ENCODE results near the gene MZT1.

DNA sequence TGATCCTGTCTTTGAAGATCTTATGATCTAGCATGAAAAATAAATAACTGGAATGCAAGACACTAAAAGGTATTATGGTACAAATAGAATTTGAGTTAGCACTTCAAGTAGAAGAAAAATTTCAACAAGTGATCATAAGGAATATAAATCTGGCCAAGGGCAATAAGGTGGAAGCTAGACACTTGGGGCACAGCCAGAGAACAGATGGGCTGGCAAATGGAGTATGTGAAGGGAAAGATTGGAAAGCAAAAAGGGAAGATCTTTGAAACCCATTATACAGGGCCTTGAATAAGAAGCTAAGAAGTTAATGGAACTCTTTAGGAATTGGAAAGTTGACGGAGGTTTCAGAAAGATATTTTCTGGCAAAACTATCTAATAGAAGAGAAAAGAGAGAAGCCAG, 61.0 kb downstream of the MZT1 start:
- TF ChIP-seq, protein P1, sequence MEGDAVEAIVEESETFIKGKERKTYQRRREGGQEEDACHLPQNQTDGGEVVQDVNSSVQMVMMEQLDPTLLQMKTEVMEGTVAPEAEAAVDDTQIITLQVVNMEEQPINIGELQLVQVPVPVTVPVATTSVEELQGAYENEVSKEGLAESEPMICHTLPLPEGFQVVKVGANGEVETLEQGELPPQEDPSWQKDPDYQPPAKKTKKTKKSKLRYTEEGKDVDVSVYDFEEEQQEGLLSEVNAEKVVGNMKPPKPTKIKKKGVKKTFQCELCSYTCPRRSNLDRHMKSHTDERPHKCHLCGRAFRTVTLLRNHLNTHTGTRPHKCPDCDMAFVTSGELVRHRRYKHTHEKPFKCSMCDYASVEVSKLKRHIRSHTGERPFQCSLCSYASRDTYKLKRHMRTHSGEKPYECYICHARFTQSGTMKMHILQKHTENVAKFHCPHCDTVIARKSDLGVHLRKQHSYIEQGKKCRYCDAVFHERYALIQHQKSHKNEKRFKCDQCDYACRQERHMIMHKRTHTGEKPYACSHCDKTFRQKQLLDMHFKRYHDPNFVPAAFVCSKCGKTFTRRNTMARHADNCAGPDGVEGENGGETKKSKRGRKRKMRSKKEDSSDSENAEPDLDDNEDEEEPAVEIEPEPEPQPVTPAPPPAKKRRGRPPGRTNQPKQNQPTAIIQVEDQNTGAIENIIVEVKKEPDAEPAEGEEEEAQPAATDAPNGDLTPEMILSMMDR (IDR thresholded peaks at IDR 0.05; ENCODE audit: low read depth, low read length, missing input control) = no peak
- TF ChIP-seq, protein P2, sequence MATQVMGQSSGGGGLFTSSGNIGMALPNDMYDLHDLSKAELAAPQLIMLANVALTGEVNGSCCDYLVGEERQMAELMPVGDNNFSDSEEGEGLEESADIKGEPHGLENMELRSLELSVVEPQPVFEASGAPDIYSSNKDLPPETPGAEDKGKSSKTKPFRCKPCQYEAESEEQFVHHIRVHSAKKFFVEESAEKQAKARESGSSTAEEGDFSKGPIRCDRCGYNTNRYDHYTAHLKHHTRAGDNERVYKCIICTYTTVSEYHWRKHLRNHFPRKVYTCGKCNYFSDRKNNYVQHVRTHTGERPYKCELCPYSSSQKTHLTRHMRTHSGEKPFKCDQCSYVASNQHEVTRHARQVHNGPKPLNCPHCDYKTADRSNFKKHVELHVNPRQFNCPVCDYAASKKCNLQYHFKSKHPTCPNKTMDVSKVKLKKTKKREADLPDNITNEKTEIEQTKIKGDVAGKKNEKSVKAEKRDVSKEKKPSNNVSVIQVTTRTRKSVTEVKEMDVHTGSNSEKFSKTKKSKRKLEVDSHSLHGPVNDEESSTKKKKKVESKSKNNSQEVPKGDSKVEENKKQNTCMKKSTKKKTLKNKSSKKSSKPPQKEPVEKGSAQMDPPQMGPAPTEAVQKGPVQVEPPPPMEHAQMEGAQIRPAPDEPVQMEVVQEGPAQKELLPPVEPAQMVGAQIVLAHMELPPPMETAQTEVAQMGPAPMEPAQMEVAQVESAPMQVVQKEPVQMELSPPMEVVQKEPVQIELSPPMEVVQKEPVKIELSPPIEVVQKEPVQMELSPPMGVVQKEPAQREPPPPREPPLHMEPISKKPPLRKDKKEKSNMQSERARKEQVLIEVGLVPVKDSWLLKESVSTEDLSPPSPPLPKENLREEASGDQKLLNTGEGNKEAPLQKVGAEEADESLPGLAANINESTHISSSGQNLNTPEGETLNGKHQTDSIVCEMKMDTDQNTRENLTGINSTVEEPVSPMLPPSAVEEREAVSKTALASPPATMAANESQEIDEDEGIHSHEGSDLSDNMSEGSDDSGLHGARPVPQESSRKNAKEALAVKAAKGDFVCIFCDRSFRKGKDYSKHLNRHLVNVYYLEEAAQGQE (IDR thresholded peaks at IDR 0.05) = no peak
- TF ChIP-seq SP1 (IDR thresholded peaks at IDR 0.05) (no peak), GABPA (IDR thresholded peaks at IDR 0.05 in 1 of 2, conservative IDR thresholded peaks at IDR 0.05 in 1 of 2) (no peak), TAF1 (conservative IDR thresholded peaks at IDR 0.05) (no peak), YY1 (IDR thresholded peaks at IDR 0.05) (no peak), RAD21 (IDR thresholded peaks at IDR 0.05) (no peak), JUND (IDR thresholded peaks at IDR 0.05) (no peak), RXRA (IDR thresholded peaks at IDR 0.05) (no peak)
- TF ChIP-seq, protein P3, sequence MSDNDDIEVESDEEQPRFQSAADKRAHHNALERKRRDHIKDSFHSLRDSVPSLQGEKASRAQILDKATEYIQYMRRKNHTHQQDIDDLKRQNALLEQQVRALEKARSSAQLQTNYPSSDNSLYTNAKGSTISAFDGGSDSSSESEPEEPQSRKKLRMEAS (IDR thresholded peaks at IDR 0.05) = no peak
- TF ChIP-seq, protein P4, sequence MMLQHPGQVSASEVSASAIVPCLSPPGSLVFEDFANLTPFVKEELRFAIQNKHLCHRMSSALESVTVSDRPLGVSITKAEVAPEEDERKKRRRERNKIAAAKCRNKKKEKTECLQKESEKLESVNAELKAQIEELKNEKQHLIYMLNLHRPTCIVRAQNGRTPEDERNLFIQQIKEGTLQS (IDR thresholded peaks at IDR 0.05) = no peak
- TF ChIP-seq, protein P5, sequence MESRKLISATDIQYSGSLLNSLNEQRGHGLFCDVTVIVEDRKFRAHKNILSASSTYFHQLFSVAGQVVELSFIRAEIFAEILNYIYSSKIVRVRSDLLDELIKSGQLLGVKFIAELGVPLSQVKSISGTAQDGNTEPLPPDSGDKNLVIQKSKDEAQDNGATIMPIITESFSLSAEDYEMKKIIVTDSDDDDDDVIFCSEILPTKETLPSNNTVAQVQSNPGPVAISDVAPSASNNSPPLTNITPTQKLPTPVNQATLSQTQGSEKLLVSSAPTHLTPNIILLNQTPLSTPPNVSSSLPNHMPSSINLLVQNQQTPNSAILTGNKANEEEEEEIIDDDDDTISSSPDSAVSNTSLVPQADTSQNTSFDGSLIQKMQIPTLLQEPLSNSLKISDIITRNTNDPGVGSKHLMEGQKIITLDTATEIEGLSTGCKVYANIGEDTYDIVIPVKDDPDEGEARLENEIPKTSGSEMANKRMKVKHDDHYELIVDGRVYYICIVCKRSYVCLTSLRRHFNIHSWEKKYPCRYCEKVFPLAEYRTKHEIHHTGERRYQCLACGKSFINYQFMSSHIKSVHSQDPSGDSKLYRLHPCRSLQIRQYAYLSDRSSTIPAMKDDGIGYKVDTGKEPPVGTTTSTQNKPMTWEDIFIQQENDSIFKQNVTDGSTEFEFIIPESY (IDR thresholded peaks at IDR 0.05) = no peak

Data from liver (tissue), 3 donors.